GM12878 (cell line): Measurements from ENCODE around the gene ACSM6. TPM values are rescaled to one million over a fixed set of nuclear protein-coding genes. Genes with fewer than 3 reads are reported as not detected.
A peak's percentile ranks its signal among the peaks of the same experiment; 100 is the strongest.

ENCODE experiments used
- ATAC-seq: fragments of 200-7000 bp; cut with Tn5 transposase; 3 replicates; pipeline ENCODE4 v1.9.1; 2020; ENCODE audit warnings: mild to moderate bottlenecking, moderate library complexity
- BruUV-seq: library from RNA; stranded (reverse); fragments of 400-500 nt; replicated peaks from 2 replicates; lab custom pipeline; 2021; lab: Mats Ljungman, UMichigan
- CTCF ChIA-PET: fragments of 300-600 bp; sonication (Branson Sonifier 250); formaldehyde crosslinking; extraction: SDS; loops from one replicate; lab custom pipeline; 2021; ENCODE audit warnings: inconsistent platforms; lab: Yijun Ruan, JAX
- POLR2A ChIA-PET: fragments of 350-600 bp; formaldehyde crosslinking; extraction: SDS; loops from one replicate; lab custom pipeline; 2021; ENCODE audit warnings: inconsistent platforms; lab: Charles Lee
- RAD21 ChIA-PET: fragments of 300-600 bp; sonication (Branson Sonifier 250); formaldehyde crosslinking; loops from one replicate; lab custom pipeline; 2023; ENCODE audit warnings: antibody characterized with exemption; ENCODE audit not compliant: unreplicated experiment; lab: Charles Lee
- SMC1A ChIA-PET: fragments of 300-600 bp; sonication (Branson Sonifier 250); formaldehyde crosslinking; loops from one replicate; lab custom pipeline; 2023; ENCODE audit not compliant: unreplicated experiment, uncharacterized antibody; lab: Charles Lee
- DNase-seq: peaks from one replicate; pipeline ENCODE4 v3.0.0-alpha.2; 2011; ENCODE audit warnings: low read depth, low spot score
- FAIRE-seq: peaks from 3 replicates; lab custom pipeline; 2011; peaks lifted over from hg19 to GRCh38; lab: Jason Lieb, UNC
- H2AFZ ChIP-seq: 2 replicates; pipeline ENCODE4 v1.6.0; 2011; ENCODE audit warnings: low read depth, low read length, control low read depth; ENCODE audit not compliant: control insufficient read depth
- H3K27ac ChIP-seq: 2 replicates; pipeline ENCODE4 v1.5.1; 2011; ENCODE audit warnings: control low read depth; ENCODE audit not compliant: control insufficient read depth, insufficient read depth
- H3K27me3 ChIP-seq, 2 experiments: replicated peaks in 1 of 2; 2 replicates each; pipeline versions ENCODE4 v1.6.0 to v1.6.1; 2011; ENCODE audit warnings: low read length in 1 of 2; ENCODE audit not compliant: control insufficient read depth in 2 of 2, insufficient read depth in 2 of 2
- H3K36me3 ChIP-seq, 2 experiments: 2 replicates each; pipeline ENCODE4 v1.5.1; 2011; ENCODE audit warnings: low read length in 1 of 2; ENCODE audit not compliant: control insufficient read depth in 2 of 2, insufficient read depth in 2 of 2
- H3K4me1 ChIP-seq: 2 replicates; pipeline ENCODE4 v1.6.1; 2011; ENCODE audit warnings: mild to moderate bottlenecking, low read length, moderate library complexity, mixed read lengths; ENCODE audit not compliant: control insufficient read depth, insufficient read depth
- H3K4me2 ChIP-seq: 2 replicates; pipeline ENCODE4 v1.6.0; 2011; ENCODE audit warnings: control low read depth; ENCODE audit not compliant: control insufficient read depth, insufficient read depth
- H3K4me3 ChIP-seq: fragments of 200-600 bp; sonication (generic); 2 replicates; pipeline ENCODE4 v1.5.1; 2016
- H3K79me2 ChIP-seq: 2 replicates; pipeline ENCODE4 v1.6.0; 2011; ENCODE audit warnings: low read length; ENCODE audit not compliant: control insufficient read depth, insufficient read depth
- H3K9ac ChIP-seq: 2 replicates; pipeline ENCODE4 v1.8.0; 2011; ENCODE audit warnings: low read length, control low read depth, mixed read lengths; ENCODE audit not compliant: control insufficient read depth, insufficient read depth
- H3K9me3 ChIP-seq: replicated peaks from 3 replicates; pipeline ENCODE4 v1.5.1; 2011; ENCODE audit warnings: mild to moderate bottlenecking, low read length; ENCODE audit not compliant: control insufficient read depth, insufficient read depth
- H4K20me1 ChIP-seq: 2 replicates; pipeline ENCODE4 v1.6.0; 2011; ENCODE audit not compliant: control insufficient read depth, insufficient read depth
- ATF2 ChIP-seq: IDR thresholded peaks from 2 replicates; pipeline ENCODE4 v1.6.1; 2012; ENCODE audit warnings: low read length, inconsistent platforms
- ATF7 ChIP-seq: fragments of 450-650 bp; IDR thresholded peaks from 2 replicates; pipeline ENCODE4 v1.6.1; 2016; ENCODE audit warnings: low read depth, mild to moderate bottlenecking
- BMI1 ChIP-seq: fragments of 450-650 bp; IDR thresholded peaks from 2 replicates; pipeline ENCODE4 v1.6.1; 2016; ENCODE audit warnings: mild to moderate bottlenecking, moderate library complexity, borderline replicate concordance
- CREB1 ChIP-seq: IDR thresholded peaks from 2 replicates; pipeline ENCODE4 v1.6.1; 2012; ENCODE audit warnings: low read depth, mild to moderate bottlenecking, inconsistent platforms
- EP300 ChIP-seq, 2 experiments: fragments of 150-350 bp in 1 of 2; IDR thresholded peaks; 2 replicates each; pipeline ENCODE4 v1.6.1; 2011 to 2012; ENCODE audit warnings: low read depth in 2 of 2, low read length in 2 of 2, borderline replicate concordance in 1 of 2, improper control_type of control experiment in 1 of 2, inconsistent platforms in 1 of 2; ENCODE audit not compliant: control insufficient read depth in 1 of 2
- FOXM1 ChIP-seq: IDR thresholded peaks from 2 replicates; pipeline ENCODE4 v1.6.1; 2012; ENCODE audit warnings: low read depth, mild to moderate bottlenecking, inconsistent platforms, low read length, moderate library complexity
- IKZF1 ChIP-seq: fragments of 450-650 bp; conservative IDR thresholded peaks from 2 replicates; pipeline ENCODE4 v1.6.1; 2017; ENCODE audit warnings: antibody characterized with exemption, mild to moderate bottlenecking
- IKZF2 ChIP-seq, 2 experiments: fragments of 450-650 bp; IDR thresholded peaks; 2 replicates each; pipeline ENCODE4 v1.6.1; 2017; ENCODE audit warnings: mild to moderate bottlenecking in 2 of 2, moderate library complexity in 2 of 2
- JUNB ChIP-seq: IDR thresholded peaks from 2 replicates; pipeline ENCODE4 v1.6.1; 2016; ENCODE audit warnings: antibody characterized with exemption, mild to moderate bottlenecking
- JUND ChIP-seq: IDR thresholded peaks from 2 replicates; pipeline ENCODE4 v1.6.1; 2012; ENCODE audit warnings: low read depth, mild to moderate bottlenecking, low read length, improper control_type of control experiment, moderate library complexity
- KDM1A ChIP-seq: fragments of 200-600 bp; sonication (generic); IDR thresholded peaks from 2 replicates; pipeline ENCODE4 v1.6.1; 2016; ENCODE audit warnings: borderline replicate concordance
- MAX ChIP-seq: IDR thresholded peaks from 2 replicates; pipeline ENCODE4 v1.6.1; 2012; ENCODE audit warnings: low read depth, low read length, improper control_type of control experiment
- NFIC ChIP-seq: IDR thresholded peaks from 2 replicates; pipeline ENCODE4 v1.6.1; 2012; ENCODE audit warnings: low read depth, mild to moderate bottlenecking, inconsistent platforms, low read length, moderate library complexity
- NFYB ChIP-seq: IDR thresholded peaks from 2 replicates; pipeline ENCODE4 v1.6.1; 2011; ENCODE audit warnings: low read depth, mild to moderate bottlenecking, low read length, improper control_type of control experiment, moderate library complexity; ENCODE audit not compliant: insufficient read depth
- POLR2AphosphoS5 ChIP-seq: IDR thresholded peaks from 2 replicates; pipeline ENCODE4 v1.6.1; 2011; ENCODE audit warnings: mild to moderate bottlenecking, low read length, inconsistent platforms
- RUNX3 ChIP-seq: IDR thresholded peaks from 2 replicates; pipeline ENCODE4 v1.6.1; 2012; ENCODE audit warnings: low read length, inconsistent platforms
- SPI1 ChIP-seq: IDR thresholded peaks from 2 replicates; pipeline ENCODE4 v1.6.1; 2011; ENCODE audit warnings: low read depth, mild to moderate bottlenecking, low read length, moderate library complexity, borderline replicate concordance; ENCODE audit not compliant: insufficient read depth
- SRF ChIP-seq, 2 experiments: IDR thresholded peaks; 2 replicates each; pipeline ENCODE4 v1.6.1; 2011; ENCODE audit warnings: low read depth in 2 of 2, low read length in 2 of 2, mild to moderate bottlenecking in 1 of 2, moderate library complexity in 1 of 2
- ZNF207 ChIP-seq: fragments of 450-650 bp; IDR thresholded peaks from 2 replicates; pipeline ENCODE4 v1.6.1; 2014; ENCODE audit warnings: antibody characterized with exemption, mild to moderate bottlenecking, borderline replicate concordance
- WGBS: methylation state at CpG from one replicate; pipeline ENCODE4 v1.1.6; 2016; ENCODE audit warnings: low lambda C conversion rate; ENCODE audit not compliant: insufficient replicate concordance, insufficient coverage; ENCODE audit errors: missing lambda C conversion rate; 5-methylcytosine and 5-hydroxymethylcytosine counted together
- in situ Hi-C: fragments of 300-500 bp; cut with MboI; formaldehyde crosslinking; loops from 9 replicates; pipeline ENCODE4 v1.14.3; 2018; ENCODE audit warnings: mixed read lengths
- intact Hi-C: fragments of 100-400 bp; cut with micrococcal nuclease; formaldehyde crosslinking; loops from one replicate; pipeline ENCODE4 v1.14.2; 2022; ENCODE audit not compliant: unreplicated experiment
- polyA plus RNA-seq, 11 experiments: library from polyadenylated mRNA; depleted of rRNA in 4 of 11; unstranded in 6 of 11; stranded (reverse) in 5 of 11; fragments of >200 nt; fragmentation: Nextera tagmentation in 4 of 11; fragmentation: Illumina TruSeq in 1 of 11; extraction: Ambion mirVana in 4 of 11; extraction: Trizol in 1 of 11; gene quantifications; 1 replicate in 1 of 11; 2 replicates in 10 of 11; pipeline versions ENCODE4 v1.2.1 to v1.2.3, GENCODE V29; 2011 to 2016; ENCODE audit warnings: inconsistent platforms in 2 of 11, missing spikeins in 2 of 11, low read depth in 1 of 11
- total RNA-seq, 4 experiments: library from RNA; depleted of rRNA in 3 of 4; stranded (reverse); fragments of >200 nt in 3 of 4; fragmentation: Illumina TruSeq in 1 of 4; extraction: Trizol in 1 of 4; gene quantifications; 2 replicates each; pipeline versions ENCODE4 v1.2.1 to v1.2.3, GENCODE V29; 2013 to 2021

Gene ACSM6
- total and polyA plus RNA-seq, 10 of the 15 experiments (the other 5 are each of a cell fraction or from before 2014, with no cell fraction given): 0.06 to 0.21 (median 0.20) TPM; not detected in 7

GRCh38 chr10:95266674-95267095 is 72.6 kb downstream of the ACSM6 start:
- H3K27me3 ChIP-seq: no peaks in the 10 kb centered on the region
- H3K9ac ChIP-seq: no peak overlapping the region
- whole genome bisulfite sequencing: 0% methylated on average over 1 of the region's 1 CpG
- in situ Hi-C loops: no loop called here
- H3K4me3 ChIP-seq: no peak overlapping the region
- H3K79me2 ChIP-seq: peaks cover 20% of the 10 kb centered on the region
- no peak overlapping the region for H3K4me2 ChIP-seq
- DNase-seq (no peak), ATAC-seq (peak; percentile 93), FAIRE-seq (peak; percentile 13)
- no TSS peak for BruUV-seq
- RAD21 ChIA-PET: no interaction called here
- no peaks in the 10 kb centered on the region; the same call in 1 of the 2 replicates for H4K20me1 ChIP-seq
- peaks cover 38 to 48% of the 10 kb centered on the region in 2 experiments for H3K36me3 ChIP-seq
- H2AFZ ChIP-seq: no peak overlapping the region
- H3K27ac ChIP-seq: no peak overlapping the region
- POLR2A ChIA-PET: interaction anchor here (0.6 kb wide), 1 partner anchor 12 kb away, joined by 3 read pairs; no protein-coding TSS in a partner anchor
- SMC1A ChIA-PET: interaction anchor here (1.0 to 3.6 kb wide), 5 partner anchors 13 to 96 kb away, joined by 3 to 13 read pairs (median 4); no protein-coding TSS in a partner anchor
- CTCF ChIA-PET: interaction anchor here (1.1 to 2.2 kb wide), 5 partner anchors 10 to 108 kb away, joined by 3 to 5 read pairs (median 4); no protein-coding TSS in a partner anchor
- no peaks in the 10 kb centered on the region for H3K9me3 ChIP-seq
- intact Hi-C loops: no loop called here
- H3K4me1 ChIP-seq: peaks cover 4% of the 10 kb centered on the region; the same call in 1 of the 2 replicates
- TF ChIP-seq ATF2: peak; percentile 97
- no peak for TF ChIP-seq KDM1A
- TF ChIP-seq NFIC: peak; percentile 19; the same call in 1 of the 2 replicates
- TF ChIP-seq EP300 (IDR thresholded peaks at IDR 0.05; ENCODE audit: borderline replicate concordance in 1 of 2, control insufficient read depth in 1 of 2, low read depth in 2 of 2, low read length in 2 of 2): peak in 1 of 2 experiments; percentile 45; a peak in 1 of 4 replicates
- no peak for TF ChIP-seq NFYB
- peak; percentile 35; the same call in 1 of the 2 replicates for TF ChIP-seq FOXM1
- peak; percentile 98 for TF ChIP-seq ATF7
- TF ChIP-seq ZNF207: no peak
- no peak for TF ChIP-seq MAX
- no peak for TF ChIP-seq POLR2AphosphoS5
- 0 out of 2 replicates have a peak, but pooled peaks have one; percentile 17 for TF ChIP-seq CREB1
- peak; percentile 56; the same call in 1 of the 2 replicates for TF ChIP-seq RUNX3
- TF ChIP-seq SPI1: peak; percentile 58; the same call in 1 of the 2 replicates
- no peak for TF ChIP-seq JUND
- no peak for TF ChIP-seq SRF (IDR thresholded peaks at IDR 0.05; ENCODE audit: low read depth in 2 of 2, low read length in 2 of 2)
- TF ChIP-seq BMI1: peak; percentile 63
- TF ChIP-seq IKZF1: peak; percentile 39
- TF ChIP-seq IKZF2 (IDR thresholded peaks at IDR 0.05): peak; percentile 44 to 56; a peak in 3 of 4 replicates
- TF ChIP-seq JUNB: peak; percentile 25; the same call in 1 of the 2 replicates
